ENCODE measurements around the gene APLP2.

- TF ChIP-seq CTCF (IDR thresholded peaks at IDR 0.05): no peak
- TF ChIP-seq ZFX (IDR thresholded peaks at IDR 0.05; ENCODE audit: borderline replicate concordance): no peak
These were observed 114.3 kb downstream of the APLP2 start for GRCh38 chr11:130183878-130184610.
